SK-N-SH treated with all-trans-retinoic acid at 6 μM for 48 hours (cell line): Measurements from ENCODE around the gene HSP90AB1.
A peak's percentile ranks its signal among the peaks of the same experiment; 100 is the strongest.

ENCODE experiments used
- ATAC-seq: fragments of 200-7000 bp; cut with Tn5 transposase; 3 replicates; pipeline ENCODE4 v1.9.1; 2020; ENCODE audit warnings: mild to moderate bottlenecking, moderate library complexity
- ARNTL ChIP-seq: fragments of 450-650 bp; formaldehyde crosslinking; IDR thresholded peaks from 2 replicates; pipeline ENCODE4 v1.5.0; 2020; ENCODE audit warnings: low read depth, mild to moderate bottlenecking, moderate library complexity, borderline replicate concordance
- BACH2 ChIP-seq: fragments of 250-450 bp; sonication (Bioruptor Pico); IDR thresholded peaks from 2 replicates; pipeline ENCODE4 v1.9.0; 2021; ENCODE audit warnings: mild to moderate bottlenecking, borderline replicate concordance
- GLIS3 ChIP-seq: fragments of 250-450 bp; sonication (Bioruptor Pico); IDR thresholded peaks from 2 replicates; pipeline ENCODE4 v1.5.0; 2020; ENCODE audit warnings: mild to moderate bottlenecking, moderate library complexity
- ISL1 ChIP-seq: fragments of 250-450 bp; sonication (Bioruptor Pico); IDR thresholded peaks from 2 replicates; pipeline ENCODE4 v2.1.2; 2022; ENCODE audit warnings: mild to moderate bottlenecking, moderate library complexity
- PATZ1 ChIP-seq: fragments of 250-450 bp; sonication (Bioruptor Pico); IDR thresholded peaks from 2 replicates; pipeline ENCODE4 v1.8.0; 2020; ENCODE audit warnings: mild to moderate bottlenecking, moderate library complexity, borderline replicate concordance
- POU6F1 ChIP-seq: fragments of 250-450 bp; sonication (Bioruptor Pico); IDR thresholded peaks from 2 replicates; pipeline ENCODE4 v1.8.0; 2021; ENCODE audit warnings: low read depth, mild to moderate bottlenecking, moderate library complexity, borderline replicate concordance
- PPARA ChIP-seq: fragments of 250-450 bp; sonication (Bioruptor Pico); IDR thresholded peaks from 2 replicates; pipeline ENCODE4 v1.5.0; 2020; ENCODE audit warnings: mild to moderate bottlenecking, borderline replicate concordance
- SNAI2 ChIP-seq: fragments of 250-450 bp; sonication (Bioruptor Pico); IDR thresholded peaks from 2 replicates; pipeline ENCODE4 v1.5.0; 2020; ENCODE audit warnings: mild to moderate bottlenecking, moderate library complexity
- TCF4 ChIP-seq: fragments of 250-450 bp; sonication (Bioruptor Pico); IDR thresholded peaks from 2 replicates; pipeline ENCODE4 v1.8.0; 2021; ENCODE audit warnings: mild to moderate bottlenecking, moderate library complexity, borderline replicate concordance
- TOX ChIP-seq: fragments of 250-450 bp; sonication (Bioruptor Pico); IDR thresholded peaks from 2 replicates; pipeline ENCODE4 v1.8.0; 2021; ENCODE audit warnings: mild to moderate bottlenecking, moderate library complexity, borderline replicate concordance
- TSHZ2 ChIP-seq: fragments of 250-450 bp; sonication (Bioruptor Pico); IDR thresholded peaks from 2 replicates; pipeline ENCODE4 v1.5.0; 2020; ENCODE audit warnings: mild to moderate bottlenecking, moderate library complexity
- ZC3H10 ChIP-seq: fragments of 250-450 bp; sonication (Bioruptor Pico); IDR thresholded peaks from 2 replicates; pipeline ENCODE4 v1.5.1; 2021; ENCODE audit warnings: mild to moderate bottlenecking, moderate library complexity
- ZFP3 ChIP-seq: fragments of 250-450 bp; sonication (Bioruptor Pico); IDR thresholded peaks from 2 replicates; pipeline ENCODE4 v1.5.0; 2020; ENCODE audit warnings: mild to moderate bottlenecking, moderate library complexity
- ZFP30 ChIP-seq: fragments of 450-650 bp; formaldehyde crosslinking; IDR thresholded peaks from 2 replicates; pipeline ENCODE4 v1.5.0; 2022; ENCODE audit warnings: mild to moderate bottlenecking, moderate library complexity
- ZNF565 ChIP-seq: fragments of 450-650 bp; formaldehyde crosslinking; conservative IDR thresholded peaks from 2 replicates; pipeline ENCODE4 v1.5.0; 2020; ENCODE audit warnings: low read depth, mild to moderate bottlenecking, moderate library complexity
- ZNF8 ChIP-seq: fragments of 450-650 bp; formaldehyde crosslinking; IDR thresholded peaks from 2 replicates; pipeline ENCODE4 v1.5.0; 2020; ENCODE audit warnings: mild to moderate bottlenecking, moderate library complexity
- TF ChIP-seq, protein P1 (sequence below): fragments of 250-450 bp; sonication (Bioruptor Pico); IDR thresholded peaks from 2 replicates; pipeline ENCODE4 v1.5.1; 2020; ENCODE audit warnings: low read depth, mild to moderate bottlenecking, moderate library complexity

HSP90AB1 gene

DNA sequence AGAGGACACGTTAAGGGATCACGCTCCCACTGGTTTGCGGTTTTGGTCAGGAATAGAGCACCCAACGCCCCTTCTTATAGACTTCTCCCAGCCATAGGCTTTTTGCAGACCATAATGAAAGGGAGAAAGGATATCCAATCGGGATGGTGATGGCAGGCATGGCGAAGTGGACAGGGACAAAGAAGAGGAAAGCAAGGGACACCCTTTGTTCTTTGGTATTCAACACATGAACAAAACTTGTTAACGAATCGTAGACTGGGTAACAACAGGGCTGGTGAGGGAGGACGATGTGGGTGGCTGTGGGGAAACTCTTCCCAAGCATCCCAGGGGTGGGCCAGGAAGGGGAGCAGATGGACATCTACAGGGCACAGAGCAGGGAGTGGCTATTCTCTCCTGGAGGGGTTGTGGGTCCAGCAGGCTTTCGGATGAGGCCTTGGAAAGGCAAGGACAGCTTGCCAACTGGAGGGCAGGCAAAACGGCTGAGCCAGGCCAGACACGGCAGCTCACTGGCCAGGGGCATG, 1.4 kb upstream of the HSP90AB1 start:
- ATAC-seq: no peak
- TF ChIP-seq, protein P1, sequence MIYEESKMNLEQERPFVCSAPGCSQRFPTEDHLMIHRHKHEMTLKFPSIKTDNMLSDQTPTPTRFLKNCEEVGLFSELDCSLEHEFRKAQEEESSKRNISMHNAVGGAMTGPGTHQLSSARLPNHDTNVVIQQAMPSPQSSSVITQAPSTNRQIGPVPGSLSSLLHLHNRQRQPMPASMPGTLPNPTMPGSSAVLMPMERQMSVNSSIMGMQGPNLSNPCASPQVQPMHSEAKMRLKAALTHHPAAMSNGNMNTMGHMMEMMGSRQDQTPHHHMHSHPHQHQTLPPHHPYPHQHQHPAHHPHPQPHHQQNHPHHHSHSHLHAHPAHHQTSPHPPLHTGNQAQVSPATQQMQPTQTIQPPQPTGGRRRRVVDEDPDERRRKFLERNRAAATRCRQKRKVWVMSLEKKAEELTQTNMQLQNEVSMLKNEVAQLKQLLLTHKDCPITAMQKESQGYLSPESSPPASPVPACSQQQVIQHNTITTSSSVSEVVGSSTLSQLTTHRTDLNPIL (CRISPR knock-in tag): no peak
- TF ChIP-seq, all 23 proteins: peak for 0

GRCh38 chr6:44245912-44246662, 814 bp upstream of the HSP90AB1 start:
- peak; percentile 81 for ATAC-seq

DNA sequence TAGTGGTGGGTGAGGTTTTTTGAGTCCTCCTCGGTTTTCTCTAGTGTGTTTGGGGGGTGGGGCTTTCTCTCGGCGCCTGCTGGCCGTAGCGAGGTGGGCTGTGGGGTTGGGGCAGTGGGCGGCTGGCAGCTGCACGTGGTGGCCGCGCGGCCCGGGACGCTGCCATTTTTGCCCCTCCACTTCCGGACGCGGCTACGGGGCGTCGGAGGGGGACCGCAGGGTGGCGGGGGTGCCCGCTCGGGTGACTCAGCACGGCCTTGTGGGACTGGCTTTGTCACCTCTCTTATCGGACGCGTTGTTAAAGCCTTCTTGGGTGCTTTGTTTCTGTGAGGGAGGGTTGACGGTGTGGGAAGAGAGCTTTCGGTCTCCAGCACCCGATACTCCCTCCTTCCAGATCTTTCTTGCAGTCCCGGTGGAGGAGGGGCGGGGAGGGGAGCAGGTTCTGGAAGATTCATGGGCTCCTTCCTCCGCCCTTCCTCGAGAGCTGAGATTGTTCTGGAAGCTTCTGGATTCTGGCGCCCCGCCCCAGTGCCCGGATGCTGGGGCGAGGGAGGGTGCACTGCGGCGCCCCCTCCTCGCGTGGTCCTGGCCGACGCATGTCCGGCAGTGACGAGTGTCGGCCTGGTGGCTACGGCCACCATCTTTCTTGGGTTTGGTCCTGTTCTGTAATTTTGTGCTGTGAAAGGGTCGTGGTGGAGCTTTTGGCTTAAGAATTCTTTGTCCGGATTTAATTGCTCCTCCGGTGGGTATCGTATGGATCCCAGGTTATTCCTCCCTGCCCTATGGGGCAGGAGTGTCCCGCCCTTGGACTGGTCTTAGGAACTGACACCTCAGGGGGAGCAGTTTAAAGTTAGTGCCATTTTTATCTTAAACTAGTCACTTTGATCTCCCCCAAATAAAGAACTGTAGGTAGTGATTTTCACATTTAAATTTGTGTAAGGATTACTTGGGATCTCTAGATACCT, 719 bp downstream of the HSP90AB1 start:
- TF ChIP-seq PATZ1 (CRISPR knock-in tag): peak; percentile 47; the same call in 1 of the 2 replicates
- no peak for TF ChIP-seq ZFP3 (CRISPR knock-in tag)
- 0 out of 2 replicates have a peak, but pooled peaks have one; percentile 1 for TF ChIP-seq ZFP30
- TF ChIP-seq TSHZ2: no peak
- TF ChIP-seq ZNF565: 0 out of 2 replicates have a peak, but pooled peaks have one; percentile 55
- TF ChIP-seq, all 23 proteins: peak for 3
- ATAC-seq: peak; percentile 39

More at GRCh38 chr6:44245912-44246662, 814 bp upstream of the HSP90AB1 start:
- TF ChIP-seq PATZ1 (CRISPR knock-in tag): peak; percentile 67; the same call in 1 of the 2 replicates
- TF ChIP-seq, protein P1 (CRISPR knock-in tag): no peak
- no peak for TF ChIP-seq ZNF565
- TF ChIP-seq PPARA: no peak
- TF ChIP-seq GLIS3 (CRISPR knock-in tag): 0 out of 2 replicates have a peak, but pooled peaks have one; percentile 19
- TF ChIP-seq ZNF8 (CRISPR knock-in tag): no peak
- no peak for TF ChIP-seq POU6F1 (CRISPR knock-in tag)

DNA sequence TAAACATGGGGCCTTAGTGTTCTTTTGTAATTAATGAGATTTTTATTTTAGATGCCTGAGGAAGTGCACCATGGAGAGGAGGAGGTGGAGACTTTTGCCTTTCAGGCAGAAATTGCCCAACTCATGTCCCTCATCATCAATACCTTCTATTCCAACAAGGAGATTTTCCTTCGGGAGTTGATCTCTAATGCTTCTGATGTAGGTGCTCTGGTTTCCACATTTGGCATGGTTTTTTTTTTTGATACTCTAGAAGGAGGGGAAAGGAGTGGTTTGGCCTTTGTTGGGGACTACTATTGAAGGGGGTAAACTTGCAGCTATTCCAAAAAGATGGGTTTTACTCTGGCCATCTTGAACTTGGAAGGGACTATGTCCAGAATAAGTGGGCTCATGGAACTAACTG, 1.7 kb downstream of the HSP90AB1 start:
- no peak for ATAC-seq
- TF ChIP-seq PPARA (no peak), BACH2 (no peak), ZC3H10 (CRISPR knock-in tag) (no peak), TCF4 (no peak), GLIS3 (CRISPR knock-in tag) (no peak), ARNTL (CRISPR knock-in tag) (no peak), TOX (CRISPR knock-in tag) (no peak), ISL1 (no peak), SNAI2 (CRISPR knock-in tag) (no peak), ZFP30 (no peak), TSHZ2 (no peak)
